Ramos (cell line): ENCODE data around the gene HOXC11.

Experiments used
- in situ Hi-C: fragments of 300-500 bp; cut with MboI; formaldehyde crosslinking; loops from one replicate; pipeline ENCODE4 v1.14.3; 2022; ENCODE audit warnings: low sequenced_read_pairs; ENCODE audit not compliant: unreplicated experiment

The HOXC11 gene

GRCh38 chr12:53941750-53942149, 31.2 kb upstream of the HOXC11 start:
- in situ Hi-C loops, result no loop called here

- in situ Hi-C loops, result no loop called here
These were observed 30.4 kb upstream of the HOXC11 start for GRCh38 chr12:53942467-53942997.

DNA sequence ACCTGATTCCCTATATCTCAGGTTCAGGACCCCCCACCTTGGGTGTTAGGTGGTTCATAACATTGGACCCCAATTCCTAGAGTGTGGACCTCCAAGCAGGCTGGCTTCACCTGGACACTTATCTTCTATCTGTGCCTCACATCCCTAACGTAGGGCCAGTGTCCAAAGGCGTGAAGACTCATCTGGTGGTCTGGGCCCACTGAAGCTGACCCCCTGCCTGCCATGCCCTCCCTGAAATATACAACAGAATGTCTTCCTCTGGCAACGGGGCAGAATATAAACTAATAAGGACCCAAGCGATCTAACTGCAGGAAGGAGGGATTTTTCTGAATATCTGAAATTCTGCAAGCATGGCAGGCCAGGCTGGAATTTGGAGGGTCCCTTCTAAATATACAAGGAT, 28.7 kb upstream of the HOXC11 start:
- in situ Hi-C loops, result no loop called here

DNA sequence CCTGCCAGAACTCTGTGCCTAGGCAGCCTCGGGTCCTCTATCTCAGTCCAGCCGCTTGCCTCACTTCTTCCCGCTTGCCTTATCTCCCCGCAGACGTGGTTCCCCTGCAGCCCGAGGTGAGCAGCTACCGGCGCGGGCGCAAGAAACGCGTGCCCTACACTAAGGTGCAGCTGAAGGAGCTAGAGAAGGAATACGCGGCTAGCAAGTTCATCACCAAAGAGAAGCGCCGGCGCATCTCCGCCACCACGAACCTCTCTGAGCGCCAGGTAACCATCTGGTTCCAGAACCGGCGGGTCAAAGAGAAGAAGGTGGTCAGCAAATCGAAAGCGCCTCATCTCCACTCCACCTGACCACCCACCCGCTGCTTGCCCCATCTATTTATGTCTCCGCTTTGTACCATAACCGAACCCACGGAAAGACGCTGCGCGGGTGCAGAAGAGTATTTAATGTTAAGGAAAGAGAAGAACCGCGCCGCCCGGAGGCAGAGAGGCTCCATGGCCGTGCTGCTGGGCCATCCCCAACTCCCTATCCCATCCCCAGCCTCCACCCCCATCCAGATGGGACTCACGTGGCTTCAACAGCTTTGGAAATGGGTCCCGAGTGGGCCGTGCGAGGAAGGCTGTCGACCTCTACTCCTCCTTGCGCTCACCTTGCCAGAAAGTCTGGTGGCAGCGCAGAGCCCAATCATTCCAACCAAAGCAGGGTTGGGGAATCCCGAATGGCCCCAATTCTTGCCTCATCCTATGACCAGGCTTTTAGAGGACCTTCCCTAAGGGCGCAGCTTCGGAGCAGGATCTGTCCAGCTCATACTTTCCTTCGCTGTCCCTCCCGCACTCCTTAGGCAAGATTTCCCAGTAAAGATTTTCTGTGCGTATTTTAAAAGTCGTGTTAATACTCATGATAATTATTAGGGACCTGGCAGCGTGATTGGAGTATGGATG, 27.7 kb upstream of the HOXC11 start:
- in situ Hi-C loops, result no loop called here

- in situ Hi-C loops, result no loop called here
These were observed 25.2 kb upstream of the HOXC11 start for GRCh38 chr12:53947743-53948142.

DNA sequence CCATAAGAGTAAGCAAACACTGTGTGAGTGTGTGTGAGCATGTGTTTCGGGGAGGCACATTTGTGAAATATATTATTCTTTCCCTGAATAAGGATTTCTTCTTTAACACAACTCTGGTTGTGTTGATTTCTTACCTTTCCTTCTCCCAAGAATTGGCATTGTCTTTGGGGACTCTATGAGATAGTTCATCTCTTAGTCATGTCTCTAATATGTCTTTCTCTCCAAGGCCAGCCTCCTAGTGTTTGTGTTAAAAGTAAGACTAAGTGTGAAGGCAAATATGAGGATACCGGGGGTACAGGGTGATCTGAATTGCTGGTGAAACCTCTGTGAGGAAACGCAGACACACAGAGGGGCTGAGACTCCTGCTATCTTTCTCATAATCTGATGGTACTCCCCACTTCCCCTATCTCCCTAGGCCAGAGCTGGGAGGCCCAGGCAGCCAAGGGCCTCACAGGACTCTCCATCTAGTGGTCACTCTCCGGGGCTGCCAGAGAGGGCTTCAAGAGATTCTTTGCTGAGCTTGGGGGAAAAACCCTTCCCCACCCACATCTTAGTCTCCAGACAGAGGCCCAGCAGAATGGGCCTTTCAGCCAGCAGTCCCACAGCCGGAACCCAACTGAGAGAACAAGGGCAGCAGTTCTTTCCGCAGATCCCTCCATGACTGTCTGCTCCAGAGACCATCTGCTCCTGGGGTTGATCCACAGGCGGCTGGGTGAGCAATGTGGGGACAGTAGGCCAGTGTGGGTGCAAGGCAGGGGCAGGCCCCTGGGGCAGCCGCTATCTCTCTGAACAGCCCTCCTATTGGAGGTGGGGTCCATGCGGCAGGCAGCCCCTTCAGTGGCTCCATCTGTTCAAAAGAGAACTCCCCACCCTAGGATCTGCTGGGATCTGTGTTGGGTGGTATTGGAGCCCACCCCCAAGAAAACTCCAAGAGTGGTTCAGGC, 24.0 kb upstream of the HOXC11 start:
- in situ Hi-C loops, result no loop called here

GRCh38 chr12:53949631-53950436, 23.1 kb upstream of the HOXC11 start:
- in situ Hi-C loops, result no loop called here

- in situ Hi-C loops, result no loop called here
These were observed 22.5 kb upstream of the HOXC11 start for GRCh38 chr12:53950437-53950773.

DNA sequence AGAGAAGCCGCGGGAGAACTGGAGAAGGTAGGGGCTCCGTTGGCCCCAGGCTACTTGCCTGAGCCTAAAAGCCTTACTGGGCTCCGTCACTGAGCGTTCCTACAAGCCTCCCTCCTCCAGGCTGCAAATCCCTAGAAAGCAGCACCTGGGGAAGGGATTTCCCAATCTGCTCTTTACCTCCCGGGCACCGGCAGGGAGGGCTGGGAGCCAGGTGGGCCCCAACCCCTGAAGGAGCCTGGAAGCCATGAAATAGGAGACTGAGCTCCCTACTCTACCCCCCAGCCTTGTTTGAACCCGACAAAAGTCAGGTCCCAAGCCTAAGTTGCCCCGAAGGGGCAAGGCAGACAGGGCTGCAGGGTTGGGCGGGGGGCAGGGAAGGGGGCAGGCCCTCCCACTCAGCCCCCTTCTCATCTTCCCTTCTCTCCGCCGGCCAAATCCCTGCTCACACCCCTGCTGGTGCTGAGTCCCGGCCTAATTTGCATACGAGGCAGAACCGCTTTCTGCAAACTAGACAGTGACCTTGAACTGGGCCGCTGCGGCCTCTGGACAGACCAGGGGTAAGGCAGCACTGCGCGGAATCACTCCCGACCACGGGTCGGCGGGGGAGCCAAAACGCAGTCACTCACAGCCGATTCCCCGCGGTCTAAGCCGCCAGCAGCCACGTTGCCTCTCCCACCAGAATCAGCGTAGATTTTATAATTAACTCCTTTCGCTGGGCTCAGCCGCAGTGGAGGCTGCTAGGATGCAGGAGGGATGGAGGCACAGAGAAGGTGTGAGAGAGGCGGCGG, 21.9 kb upstream of the HOXC11 start:
- in situ Hi-C loops, result no loop called here

- in situ Hi-C loops, result no loop called here
These were observed 21.2 kb upstream of the HOXC11 start for GRCh38 chr12:53951577-53952334.

DNA sequence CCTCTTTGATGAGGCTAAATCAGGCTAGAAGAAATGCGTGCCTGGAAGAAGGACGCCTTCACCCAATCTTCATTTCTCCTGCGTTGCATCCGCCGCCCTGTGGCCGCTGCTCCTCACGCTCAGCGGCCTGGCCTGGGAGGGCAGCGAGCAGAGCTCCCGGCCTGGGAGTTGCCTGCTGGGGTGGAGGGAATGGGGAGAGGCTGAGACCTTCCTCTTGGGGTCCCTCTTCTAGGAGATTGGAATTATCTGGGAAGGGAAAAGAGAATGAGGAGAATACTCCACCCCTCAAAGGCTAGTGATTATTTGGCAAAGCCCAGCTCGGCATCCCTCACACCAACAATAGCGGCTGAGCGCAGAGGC, 20.6 kb upstream of the HOXC11 start:
- in situ Hi-C loops, result no loop called here

DNA sequence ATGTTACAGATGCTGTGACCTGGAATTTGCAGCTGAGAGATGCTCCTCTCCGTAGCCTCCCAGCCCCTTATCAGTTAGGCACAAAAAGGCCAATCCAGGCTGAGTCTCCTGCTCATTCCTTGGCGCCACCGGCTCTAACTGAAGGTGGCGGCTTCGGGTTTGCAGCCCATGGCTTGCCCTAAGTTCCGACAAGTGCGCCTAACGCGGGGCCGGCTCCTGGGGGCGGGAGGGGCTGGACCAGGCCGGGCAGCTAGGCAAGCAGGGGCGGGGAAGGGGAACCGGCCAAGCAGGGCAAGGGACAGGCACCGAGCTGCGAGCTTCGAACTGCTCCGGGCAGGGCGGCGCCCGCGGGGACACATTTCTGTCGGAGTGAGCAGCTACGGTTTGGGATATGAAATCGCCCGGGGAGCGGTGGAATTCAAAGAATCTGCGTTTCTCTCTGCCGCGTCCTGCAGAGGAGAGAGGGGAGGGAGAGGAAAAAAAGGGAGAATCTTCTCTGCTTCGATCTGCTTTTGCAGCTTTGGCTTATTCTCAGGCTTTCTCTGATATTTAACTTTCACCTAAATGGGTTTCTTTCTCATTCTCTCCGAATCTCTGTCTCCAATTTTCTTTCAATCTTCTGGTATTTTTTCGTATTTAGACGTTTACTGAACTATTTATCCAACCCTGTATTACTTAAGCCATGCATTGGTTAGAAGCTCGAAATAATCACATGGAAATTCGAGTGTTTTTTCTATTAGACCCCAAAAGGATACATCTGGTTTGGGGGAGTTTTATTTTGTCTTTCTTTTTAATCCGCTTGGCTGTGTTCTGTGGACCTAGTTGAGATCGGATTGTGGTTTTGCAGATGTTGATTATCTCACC, 19.8 kb upstream of the HOXC11 start:
- in situ Hi-C loops, result no loop called here

GRCh38 chr12:53953831-53954693, 18.9 kb upstream of the HOXC11 start:
- in situ Hi-C loops, result no loop called here

- in situ Hi-C loops, result no loop called here
These were observed 18.3 kb upstream of the HOXC11 start, which contains the start of gene HOXC12 for GRCh38 chr12:53954694-53955035. Gene HOXC12 (plus strand): TSS chr12:53954903. CDS start chr12:53954930, 27 bp downstream.

DNA sequence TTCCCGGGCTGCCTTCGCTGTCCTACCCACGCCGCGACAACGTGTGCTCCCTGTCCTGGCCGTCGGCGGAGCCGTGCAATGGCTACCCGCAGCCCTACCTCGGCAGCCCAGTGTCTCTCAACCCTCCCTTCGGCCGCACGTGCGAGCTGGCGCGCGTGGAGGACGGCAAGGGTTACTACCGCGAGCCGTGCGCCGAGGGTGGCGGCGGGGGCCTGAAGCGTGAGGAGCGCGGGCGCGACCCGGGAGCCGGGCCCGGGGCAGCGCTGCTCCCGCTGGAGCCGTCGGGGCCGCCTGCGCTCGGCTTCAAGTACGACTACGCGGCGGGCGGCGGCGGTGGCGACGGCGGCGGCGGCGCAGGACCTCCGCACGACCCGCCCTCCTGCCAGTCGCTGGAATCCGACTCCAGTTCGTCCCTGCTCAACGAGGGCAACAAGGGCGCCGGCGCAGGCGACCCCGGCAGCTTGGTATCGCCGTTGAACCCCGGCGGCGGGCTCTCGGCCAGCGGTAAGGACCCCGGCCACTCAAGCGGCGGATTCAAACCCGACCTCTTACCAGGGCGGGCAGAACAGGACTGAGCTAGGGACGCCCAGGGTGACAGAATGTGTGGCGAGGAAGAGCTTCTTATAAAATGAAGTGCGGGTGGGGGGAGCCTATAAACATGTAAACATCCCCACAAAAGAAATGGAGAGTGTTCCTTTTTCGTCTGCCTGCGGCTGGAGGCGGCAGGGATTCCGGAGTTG, 17.7 kb upstream of the HOXC11 start:
- in situ Hi-C loops, result no loop called here

- in situ Hi-C loops, result no loop called here
These were observed 17.1 kb upstream of the HOXC11 start for GRCh38 chr12:53955776-53956250.
